NOMO-1 treated with DMSO at 0.1 percent for 48 hours (cell line): ENCODE measurements around the gene STAMBP.
"Not testable (repeated sequence)": the region's sequence is repeated elsewhere in the genome, so short reads cannot be mapped to it uniquely, and the experiment has no call there.

Experiments used
- DNase-seq: peaks from one replicate; lab custom pipeline; 2025; ENCODE audit not compliant: unreplicated experiment; lab: John Stamatoyannopoulos, UW

The STAMBP gene

DNA sequence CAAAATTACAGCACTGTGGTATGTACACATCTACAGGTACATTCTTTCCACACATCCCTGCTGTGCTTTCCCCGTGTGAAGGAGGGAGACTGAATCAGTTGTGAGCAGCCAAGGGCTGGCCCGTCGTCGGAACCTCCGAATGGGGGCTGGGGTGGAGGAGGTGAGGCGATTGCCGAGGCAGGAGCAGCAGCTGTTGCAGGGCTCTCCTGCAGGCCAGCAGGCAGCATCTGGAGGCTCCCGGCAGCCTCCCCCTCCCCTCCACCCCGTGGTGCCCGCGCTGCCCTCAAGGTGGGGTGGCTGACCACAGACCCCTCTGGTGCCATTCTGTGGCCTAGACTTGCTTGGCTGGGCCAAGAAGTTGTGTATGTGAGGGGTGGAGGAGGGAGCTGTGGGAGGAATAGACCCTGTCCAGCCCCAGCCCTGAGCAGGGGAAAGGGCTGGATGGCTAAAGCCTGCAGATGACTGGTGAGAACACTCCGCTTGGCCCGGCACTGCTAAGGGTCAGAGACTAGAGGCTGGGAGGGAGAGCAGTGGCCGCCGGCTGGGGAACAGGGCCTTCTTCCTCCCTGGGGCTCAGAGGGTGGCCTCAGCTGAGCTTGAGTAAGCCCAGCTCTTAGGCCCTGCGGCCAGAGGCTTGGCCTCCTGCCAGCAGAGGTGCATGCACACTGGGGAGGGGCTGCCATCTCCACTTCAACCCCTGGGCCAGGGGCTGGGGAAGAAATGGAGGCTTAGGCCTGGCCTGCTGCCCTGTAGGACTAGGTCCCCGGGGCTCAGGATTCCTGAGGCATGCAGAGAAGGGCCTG, 7.6 kb downstream of the STAMBP start:
- no peak for DNase-seq

DNA sequence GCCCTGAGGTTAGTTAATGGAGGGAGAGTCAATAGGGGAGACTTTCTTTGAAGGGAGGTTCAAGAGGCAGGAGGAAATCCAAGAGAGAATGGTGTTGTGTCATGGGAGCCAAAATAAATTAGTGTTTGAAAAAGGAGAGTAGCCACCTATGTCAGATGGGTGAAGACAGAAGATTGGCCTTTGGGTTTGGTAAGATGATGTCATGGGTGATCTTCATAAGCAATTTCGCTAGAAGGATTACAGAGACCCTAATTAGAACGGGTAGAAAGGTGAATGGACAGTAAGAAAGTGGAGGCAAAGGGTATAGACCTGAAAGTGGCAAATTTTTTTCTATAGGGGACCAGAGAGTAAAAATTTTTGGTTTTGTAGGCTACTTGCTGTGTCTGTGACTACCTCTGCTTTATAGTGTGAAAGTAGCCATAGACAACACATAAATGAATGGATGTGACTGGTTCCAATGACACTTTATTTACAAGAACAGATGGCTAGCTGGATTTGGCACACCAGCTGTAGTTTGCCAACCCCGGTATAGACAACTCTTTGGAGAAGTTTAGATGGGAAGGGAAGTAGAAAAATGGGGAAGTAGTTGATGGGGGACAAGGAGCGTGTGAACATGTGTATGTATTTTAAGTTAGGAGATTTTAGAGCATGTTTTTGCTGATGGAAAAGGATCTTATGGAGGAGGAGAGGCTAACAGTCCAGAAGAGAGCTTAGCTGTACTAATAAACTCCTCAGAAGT, 9.3 kb downstream of the STAMBP start:
- peak; percentile 77 for DNase-seq

DNA sequence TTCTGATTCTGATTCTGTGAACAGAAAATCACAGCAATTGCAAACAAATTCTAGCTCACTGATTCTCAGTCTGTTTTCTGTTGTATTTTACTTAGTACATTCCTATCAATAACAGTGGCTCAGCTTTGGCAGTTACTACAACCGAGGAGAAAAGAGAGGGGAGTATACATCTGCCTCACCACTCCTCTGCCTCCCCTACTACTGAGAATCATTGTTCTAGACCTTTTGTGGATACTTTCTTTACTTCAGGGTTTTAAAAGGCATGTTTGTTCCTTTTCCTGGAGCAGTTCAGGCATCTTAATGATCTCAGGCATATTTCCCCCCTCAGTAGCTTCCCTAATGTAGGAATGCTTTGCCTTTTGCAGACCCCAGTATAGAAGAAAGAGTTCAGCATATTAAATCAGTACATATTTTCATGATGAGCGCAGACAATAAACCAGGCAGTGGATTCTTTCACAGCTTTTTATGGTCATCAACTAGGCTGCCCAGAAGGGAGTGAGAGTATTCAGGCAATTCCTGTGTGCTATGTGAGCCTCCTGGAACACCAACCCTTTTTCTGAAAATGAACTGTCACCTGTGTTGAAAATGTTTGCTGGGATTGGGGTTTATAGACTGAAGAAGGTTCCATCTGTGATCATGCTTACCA, 10.3 kb downstream of the STAMBP start:
- DNase-seq = no peak

DNA sequence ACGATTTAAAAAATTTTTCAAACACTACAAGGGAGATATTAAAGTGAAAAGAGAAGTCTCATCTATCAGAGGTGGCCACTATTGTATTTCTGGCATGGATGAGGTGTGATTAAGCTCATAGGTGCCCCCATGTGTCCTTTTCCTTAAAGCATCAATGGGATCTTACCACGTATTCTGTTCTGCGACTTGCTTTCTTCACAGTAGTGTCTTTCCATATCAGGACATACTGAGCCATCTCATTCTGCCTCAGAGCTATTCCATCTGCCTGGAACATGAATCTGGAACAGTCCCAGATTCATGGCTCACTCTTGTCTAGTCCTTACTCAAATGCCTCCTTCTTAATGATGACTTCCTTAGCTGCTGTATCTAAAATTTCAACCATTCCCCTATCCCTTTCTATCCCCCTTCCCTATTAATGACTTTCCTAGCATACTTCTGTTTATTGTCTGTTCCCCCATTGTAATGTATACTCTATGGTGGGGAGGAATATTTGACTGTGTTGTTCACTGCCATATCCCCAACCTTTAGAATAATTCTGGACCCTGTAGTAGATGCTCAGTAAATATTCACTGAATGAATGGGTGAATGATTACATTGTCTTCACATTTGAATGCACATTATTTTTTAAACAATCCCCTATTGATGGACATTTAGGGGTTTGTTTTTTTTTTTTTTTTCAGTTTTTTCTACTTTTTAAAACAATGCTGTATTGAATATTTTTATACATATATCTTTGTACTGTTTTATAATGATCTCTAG, 11.1 kb downstream of the STAMBP start:
- no peak for DNase-seq

DNA sequence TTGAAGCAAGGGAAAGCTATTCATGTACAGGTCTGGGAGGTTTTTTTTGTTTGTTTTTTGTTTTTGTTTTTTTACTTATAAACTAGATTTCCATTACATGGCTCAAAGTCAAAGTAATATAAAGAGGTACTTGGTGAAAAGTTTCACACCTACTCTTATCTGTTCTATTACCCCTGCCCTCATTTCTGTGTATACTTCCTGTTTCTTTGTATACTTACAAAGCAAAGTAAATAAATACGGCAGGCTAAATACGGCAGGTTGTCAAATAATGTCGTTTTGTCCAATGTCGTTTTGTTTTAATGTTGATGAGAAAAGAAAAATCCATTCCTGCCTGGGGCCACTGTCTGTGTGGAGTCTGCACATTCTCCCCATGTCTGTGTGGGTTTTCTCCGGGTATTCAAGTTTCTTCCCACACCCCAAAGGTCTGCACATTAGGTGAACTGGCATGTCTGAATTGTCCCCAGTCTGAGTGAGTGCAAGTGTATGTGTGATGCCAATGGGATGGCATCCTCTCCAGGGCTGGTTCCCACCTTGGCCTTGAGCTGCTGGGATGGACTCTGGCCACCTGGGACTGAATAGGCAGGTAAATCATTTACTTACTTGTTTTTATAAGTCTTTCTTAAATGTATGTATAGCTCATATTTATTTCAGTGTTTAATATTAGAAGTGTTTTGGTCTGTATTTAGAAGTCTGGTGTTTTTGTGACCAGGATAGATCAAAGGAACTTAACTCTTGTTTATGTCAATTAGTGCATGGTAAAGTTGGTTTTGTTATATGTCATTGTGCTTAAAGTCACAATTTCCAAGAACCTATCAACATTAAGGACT, 13.4 kb downstream of the STAMBP start:
- no peak for DNase-seq

DNA sequence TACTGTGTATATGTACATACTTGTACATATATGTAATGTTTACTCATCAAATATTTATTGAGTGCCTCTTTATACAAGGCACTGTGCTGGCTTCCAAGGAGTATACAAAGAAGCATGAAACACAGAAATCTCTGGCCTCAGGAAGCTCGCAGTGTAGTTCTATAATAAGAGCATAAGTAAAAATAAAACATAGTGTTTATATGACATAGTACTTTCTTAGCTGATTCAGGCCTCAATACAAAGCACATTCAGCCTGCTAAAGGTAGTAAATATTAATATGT, 13.9 kb downstream of the STAMBP start:
- no peak for DNase-seq

DNA sequence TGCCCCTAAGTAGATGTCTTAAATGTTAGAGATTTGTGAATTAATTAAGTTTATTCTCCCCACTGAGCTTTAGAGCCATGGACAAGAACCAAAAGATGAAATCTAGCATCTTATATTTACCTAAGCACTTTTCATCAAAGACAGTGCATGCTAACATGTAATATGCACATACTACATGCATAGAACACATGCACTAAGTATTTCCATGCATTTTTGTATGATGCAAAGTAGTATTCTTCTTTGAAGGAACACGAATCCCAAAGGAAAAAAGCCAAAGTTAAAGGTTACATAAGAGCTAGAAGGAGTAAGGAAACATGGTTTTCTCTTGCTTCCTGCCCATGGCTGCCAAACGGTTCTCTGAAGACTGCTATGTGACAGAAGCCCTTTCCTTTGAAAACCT, 15.3 kb downstream of the STAMBP start:
- no peak for DNase-seq

DNA sequence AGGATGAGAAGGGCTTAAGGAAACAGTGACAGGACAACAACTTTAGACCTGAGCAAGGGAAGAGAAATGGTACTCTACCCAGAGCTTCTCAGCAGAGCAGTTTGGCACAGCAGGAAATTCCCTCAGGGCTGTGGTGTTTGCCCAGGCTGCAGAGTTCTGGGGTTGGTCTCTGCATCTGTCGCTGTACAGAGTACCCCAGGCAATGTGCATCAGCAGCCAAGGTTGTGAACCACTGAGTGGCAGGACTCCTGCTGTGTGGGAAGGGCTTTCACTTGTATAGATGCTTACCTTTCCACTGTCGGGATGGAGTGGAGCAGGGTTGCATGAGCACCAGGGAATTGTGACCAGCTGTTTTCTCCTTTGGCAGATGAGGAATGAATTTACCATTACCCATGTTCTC, 21.2 kb downstream of the STAMBP start:
- DNase-seq = no peak

DNA sequence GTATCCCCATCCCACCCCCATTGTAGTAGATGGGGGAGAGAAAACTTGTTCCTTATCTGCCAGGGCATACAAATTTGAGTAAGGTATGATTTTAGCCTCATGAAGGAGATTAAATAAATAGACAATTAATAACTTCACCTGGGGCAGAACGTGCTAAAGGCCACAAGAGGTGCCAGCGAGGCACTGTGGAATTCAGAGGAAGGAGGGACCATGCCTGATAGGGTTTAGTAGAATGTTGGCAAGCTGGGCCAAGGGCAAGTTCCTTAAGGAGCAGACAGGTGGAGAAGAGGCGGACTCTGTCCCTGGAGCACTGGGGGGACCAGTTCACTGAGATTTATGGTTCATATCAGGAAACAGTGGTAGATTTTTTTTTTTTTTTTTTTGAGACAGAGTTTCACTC, 22.5 kb downstream of the STAMBP start:
- peak; percentile 1 for DNase-seq

DNA sequence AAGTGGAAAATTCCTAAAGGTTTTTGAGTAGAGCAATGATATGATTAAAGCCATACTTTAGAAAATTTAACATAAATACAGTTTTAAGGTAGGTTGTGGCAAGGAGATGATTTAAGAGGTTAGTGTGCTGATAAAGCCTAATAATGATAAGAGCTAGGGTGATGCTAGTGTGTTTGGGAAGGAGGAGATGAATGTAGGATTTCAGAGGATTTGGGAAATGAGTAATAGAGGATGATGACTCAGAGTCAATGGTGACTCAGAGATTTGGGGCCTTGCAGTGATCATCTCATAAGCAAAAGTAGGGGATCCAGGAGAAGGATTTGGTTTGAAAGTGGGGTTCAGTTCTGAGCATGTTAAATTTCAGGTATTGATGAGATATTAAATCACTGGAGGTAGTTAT, 23.3 kb downstream of the STAMBP start:
- no peak for DNase-seq

DNA sequence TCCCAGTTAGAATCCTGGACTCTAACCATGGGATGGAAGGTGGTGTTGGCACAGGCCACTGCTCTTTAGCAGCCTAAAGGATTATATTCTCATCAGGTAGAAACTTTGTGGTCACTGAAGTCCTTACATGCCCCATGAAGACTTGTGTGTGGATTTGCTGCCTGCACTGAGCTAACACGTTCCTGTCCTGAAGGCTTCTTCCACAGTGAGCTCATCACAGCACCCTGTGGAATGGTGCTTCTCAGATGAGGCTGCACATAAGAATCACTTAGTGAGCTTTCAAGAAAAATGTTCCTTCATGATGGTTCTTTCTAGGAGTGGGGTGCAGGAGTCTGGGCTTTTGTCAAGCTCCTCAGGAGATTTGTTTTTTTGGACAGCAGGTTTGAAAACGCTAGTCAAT, 26.8 kb downstream of the STAMBP start:
- DNase-seq = no peak

DNA sequence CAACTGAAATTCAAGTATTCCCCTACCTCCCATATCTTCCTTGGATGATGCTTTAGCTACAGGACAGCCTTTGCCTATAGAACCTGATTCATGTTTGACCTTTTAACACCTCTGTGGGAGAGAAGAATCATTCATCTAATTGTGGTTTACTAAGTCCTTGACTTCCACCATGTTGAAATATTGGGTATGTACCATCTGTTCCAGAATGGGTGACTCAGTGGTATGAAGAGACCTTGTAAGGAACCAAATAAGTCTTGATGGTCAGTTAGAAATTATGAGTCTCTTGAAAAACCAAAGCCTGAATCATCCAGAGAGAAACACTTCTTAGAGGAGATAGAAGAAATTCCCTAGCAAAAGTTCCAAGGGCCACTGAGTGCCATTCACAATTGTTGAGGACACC, 27.5 kb downstream of the STAMBP start:
- DNase-seq = no peak

DNA sequence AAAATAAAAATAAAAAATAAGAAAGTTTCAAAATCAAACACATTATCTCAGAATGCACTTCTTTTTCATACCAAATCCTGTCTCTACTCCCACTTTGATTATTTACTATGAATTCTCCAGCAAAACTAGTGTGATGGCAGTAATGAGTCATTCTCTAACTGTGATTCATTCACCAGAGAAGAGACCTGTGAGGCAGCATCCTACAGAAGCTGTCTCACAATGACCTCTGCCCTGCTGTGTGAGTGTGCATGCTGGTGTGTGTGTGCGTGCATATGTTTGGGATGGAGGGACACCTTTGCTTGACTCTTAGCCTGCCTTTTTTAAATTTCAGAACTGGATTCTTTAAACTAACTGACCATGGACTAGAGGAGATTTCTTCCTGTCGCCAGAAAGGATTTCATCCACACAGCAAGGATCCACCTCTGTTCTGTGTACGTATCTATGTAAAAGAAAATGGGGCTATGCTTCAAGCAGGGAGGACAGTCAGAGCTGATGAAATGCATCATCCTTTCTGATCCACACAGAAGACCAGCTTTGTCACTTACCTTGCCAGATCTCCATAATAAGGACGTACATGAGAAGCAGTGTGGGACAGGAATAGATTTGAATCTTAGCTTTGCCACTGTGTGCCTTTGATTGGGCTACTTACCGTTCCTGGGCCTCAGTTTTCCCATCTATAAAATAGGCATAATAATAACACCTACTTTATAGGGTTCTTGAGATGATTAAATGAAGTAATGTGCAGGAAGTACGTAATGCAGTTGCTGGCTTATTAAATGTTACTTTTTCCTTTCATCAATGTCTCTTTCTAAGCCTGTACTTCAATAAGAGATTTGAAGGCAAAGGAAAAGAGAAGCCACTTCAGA, 31.2 kb downstream of the STAMBP start:
- DNase-seq = no peak

DNA sequence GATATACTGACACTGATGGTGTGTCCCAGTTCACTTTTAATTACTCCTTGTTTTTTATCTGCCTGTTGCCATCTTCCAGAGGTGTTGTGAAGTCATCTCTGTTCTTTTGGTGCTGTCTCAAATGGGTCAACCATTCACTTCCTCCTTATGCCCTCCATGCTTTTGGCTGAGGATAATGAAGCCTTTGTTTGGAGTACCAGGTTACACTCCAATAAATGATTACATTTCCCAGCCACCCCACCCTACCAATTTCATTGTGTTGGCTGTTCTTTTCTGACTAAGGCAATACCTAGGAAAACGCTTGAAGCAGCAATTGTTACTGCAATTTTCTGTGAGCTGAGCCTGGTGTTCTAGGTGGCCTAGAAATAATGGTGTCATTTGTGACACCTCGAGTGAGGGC, 34.2 kb downstream of the STAMBP start:
- DNase-seq = no peak

DNA sequence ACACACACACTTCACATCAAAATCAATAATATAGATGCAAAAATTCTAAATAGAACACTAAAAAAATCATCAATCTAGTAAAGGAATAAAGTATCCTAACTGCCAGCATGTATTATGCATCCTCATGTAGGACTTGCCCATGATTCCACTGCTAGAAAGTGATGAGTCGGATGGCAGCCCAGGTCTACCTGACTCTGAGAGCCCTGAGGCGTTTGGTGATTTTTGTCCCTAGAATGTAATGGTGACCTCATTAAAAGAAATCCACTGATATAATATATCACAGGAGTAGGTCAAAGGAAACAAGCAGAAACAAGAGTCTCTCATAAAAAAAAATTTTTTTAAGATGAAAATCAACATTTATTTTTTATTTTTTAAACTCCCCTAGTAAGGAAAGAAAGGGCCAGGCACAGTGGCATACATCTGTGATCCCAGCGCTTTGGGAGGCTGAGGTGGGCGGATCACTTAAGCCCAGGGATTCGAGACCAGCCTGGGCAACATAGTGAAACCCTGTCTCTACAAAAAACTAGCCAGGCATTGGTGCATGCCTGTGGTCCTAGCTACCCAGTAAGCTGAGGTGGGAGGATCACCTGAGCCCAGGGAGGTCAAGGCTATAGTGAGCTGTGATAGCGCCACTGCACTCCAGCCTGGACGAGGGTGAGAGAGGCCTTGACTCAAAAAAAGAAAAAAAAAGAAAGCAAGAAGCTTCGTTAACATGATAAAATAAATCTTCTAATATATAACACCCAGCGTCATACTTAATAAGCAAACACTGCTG, 39.6 kb downstream of the STAMBP start:
- DNase-seq = no peak

DNA sequence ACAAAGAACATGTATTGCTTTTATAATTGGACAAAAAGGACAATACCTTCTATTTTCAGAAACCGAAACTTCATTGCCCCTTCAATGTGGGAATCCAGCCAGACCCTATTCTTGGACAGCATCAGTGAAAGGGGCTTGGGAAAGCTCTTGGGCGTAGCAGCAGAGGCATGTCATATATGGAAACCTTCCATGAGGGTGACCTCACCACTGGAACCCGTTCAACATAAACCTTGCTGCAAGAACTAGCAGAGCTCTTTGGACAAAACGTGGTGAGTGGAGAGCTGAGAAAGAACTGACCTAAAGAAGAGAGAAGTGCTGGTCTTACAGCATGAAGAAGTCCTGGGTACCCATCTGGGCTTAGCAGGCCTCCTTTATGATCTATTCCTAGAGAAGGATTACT, 41.3 kb downstream of the STAMBP start:
- DNase-seq = no peak

DNA sequence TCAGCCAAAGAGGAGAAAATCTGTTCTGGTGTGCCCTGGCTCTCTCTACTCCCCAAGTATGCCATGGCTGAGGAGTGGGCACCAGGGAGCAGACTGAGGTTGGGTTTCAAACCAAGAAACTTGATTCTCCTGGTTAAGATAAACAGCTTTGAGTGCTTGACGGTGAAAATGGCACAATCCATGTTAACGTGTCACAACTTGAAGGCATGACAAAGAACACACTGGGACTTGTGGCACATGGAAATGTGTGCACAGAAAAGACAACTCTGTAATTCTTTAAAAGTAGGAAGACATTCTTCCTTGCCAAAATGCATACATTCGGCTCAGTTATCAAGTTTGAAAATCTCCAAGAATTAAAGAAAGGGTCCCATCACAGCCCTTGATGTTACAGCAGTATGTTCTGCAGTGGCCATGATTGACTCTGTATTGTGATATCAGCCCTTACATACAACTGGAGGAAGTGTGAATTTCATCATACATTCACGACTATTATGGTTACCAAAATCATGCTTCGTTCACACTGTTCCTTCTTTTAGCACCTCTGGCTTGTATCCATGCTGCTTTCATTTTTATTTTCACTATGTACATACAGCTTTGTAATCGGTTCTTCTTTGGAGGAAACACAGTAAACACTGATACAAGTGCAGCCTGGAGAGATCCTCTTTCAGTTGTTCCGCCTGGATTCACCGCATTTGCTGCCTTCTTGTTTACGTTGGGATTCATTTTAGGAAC, 48.5 kb downstream of the STAMBP start:
- DNase-seq = peak; percentile 92

DNA sequence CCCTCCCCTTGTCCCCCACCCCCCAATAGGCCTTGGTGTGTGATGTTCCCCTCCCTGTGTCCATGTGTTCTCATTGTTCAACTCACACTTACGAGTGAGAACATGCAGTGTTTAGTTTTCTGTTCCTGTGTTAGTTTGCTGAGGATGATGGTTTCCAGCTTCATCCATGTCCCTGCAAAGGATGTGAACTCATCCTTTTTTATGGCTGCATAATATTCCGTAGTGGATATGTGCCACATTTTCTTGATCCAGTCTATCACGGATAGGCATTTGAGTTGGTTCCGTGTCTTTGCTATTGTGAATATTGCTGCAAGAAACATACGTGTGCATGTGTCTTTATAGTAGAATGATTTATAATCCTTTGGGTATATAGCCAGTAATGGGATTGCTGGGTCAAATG, 49.2 kb downstream of the STAMBP start:
- DNase-seq = not testable (repeated sequence)
